Measurements from ENCODE around the gene CS.
A peak's percentile ranks its signal among the peaks of the same experiment; 100 is the strongest.

Gene CS

DNA sequence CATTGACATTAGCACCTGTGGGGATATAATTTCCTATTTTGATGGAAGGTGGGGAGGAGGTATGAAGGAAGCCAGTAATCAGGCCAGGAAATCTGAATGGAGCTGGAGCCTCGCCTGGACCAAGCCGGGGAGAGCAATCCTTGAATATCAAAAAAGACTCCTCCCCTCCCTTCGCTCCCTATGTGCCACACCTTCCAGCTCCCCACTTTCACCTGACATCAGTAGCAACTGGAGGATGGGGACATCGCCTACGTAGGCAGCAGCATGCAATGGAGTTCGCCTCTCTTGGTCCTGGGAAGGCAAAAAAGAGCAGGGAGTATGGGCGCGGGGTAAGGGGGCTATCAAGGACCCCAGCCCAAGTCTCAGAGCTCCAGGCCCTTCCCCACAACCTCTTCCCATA lies 43.1 kb downstream of the CS start:
- Histone ChIP-seq H3K27ac (replicated peaks) (no peak overlapping the region), H3K27me3 (ENCODE audit: insufficient read depth, poor library complexity, severe bottlenecking) (no peaks in the 10 kb centered on the region), H3K4me3 (replicated peaks; ENCODE audit: insufficient read depth, low read length) (peak overlapping the region; percentile 83)
- DNase-seq (ENCODE audit: low read depth in 1 of 2, low spot score in 1 of 2) = no peak
- TF ChIP-seq POLR2AphosphoS5 (IDR thresholded peaks at IDR 0.05; ENCODE audit: low read depth) (no peak), GABPA (IDR thresholded peaks at IDR 0.05; ENCODE audit: low read depth) (no peak), SPI1 (IDR thresholded peaks at IDR 0.05; ENCODE audit: borderline replicate concordance, low read depth) (no peak)
- TF ChIP-seq, protein P1, sequence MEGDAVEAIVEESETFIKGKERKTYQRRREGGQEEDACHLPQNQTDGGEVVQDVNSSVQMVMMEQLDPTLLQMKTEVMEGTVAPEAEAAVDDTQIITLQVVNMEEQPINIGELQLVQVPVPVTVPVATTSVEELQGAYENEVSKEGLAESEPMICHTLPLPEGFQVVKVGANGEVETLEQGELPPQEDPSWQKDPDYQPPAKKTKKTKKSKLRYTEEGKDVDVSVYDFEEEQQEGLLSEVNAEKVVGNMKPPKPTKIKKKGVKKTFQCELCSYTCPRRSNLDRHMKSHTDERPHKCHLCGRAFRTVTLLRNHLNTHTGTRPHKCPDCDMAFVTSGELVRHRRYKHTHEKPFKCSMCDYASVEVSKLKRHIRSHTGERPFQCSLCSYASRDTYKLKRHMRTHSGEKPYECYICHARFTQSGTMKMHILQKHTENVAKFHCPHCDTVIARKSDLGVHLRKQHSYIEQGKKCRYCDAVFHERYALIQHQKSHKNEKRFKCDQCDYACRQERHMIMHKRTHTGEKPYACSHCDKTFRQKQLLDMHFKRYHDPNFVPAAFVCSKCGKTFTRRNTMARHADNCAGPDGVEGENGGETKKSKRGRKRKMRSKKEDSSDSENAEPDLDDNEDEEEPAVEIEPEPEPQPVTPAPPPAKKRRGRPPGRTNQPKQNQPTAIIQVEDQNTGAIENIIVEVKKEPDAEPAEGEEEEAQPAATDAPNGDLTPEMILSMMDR (IDR thresholded peaks at IDR 0.05; ENCODE audit: insufficient read depth, low read length) = no peak
- TF ChIP-seq, protein P2, sequence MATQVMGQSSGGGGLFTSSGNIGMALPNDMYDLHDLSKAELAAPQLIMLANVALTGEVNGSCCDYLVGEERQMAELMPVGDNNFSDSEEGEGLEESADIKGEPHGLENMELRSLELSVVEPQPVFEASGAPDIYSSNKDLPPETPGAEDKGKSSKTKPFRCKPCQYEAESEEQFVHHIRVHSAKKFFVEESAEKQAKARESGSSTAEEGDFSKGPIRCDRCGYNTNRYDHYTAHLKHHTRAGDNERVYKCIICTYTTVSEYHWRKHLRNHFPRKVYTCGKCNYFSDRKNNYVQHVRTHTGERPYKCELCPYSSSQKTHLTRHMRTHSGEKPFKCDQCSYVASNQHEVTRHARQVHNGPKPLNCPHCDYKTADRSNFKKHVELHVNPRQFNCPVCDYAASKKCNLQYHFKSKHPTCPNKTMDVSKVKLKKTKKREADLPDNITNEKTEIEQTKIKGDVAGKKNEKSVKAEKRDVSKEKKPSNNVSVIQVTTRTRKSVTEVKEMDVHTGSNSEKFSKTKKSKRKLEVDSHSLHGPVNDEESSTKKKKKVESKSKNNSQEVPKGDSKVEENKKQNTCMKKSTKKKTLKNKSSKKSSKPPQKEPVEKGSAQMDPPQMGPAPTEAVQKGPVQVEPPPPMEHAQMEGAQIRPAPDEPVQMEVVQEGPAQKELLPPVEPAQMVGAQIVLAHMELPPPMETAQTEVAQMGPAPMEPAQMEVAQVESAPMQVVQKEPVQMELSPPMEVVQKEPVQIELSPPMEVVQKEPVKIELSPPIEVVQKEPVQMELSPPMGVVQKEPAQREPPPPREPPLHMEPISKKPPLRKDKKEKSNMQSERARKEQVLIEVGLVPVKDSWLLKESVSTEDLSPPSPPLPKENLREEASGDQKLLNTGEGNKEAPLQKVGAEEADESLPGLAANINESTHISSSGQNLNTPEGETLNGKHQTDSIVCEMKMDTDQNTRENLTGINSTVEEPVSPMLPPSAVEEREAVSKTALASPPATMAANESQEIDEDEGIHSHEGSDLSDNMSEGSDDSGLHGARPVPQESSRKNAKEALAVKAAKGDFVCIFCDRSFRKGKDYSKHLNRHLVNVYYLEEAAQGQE (IDR thresholded peaks at IDR 0.05; ENCODE audit: insufficient replicate concordance, low read depth) = no peak

GRCh38 chr12:56256326-56256960 lies 43.7 kb downstream of the CS start:
- no peaks in the 10 kb centered on the region for H3K27me3 ChIP-seq (ENCODE audit: insufficient read depth, poor library complexity, severe bottlenecking)
- no peak for TF ChIP-seq POLR2AphosphoS5 (IDR thresholded peaks at IDR 0.05; ENCODE audit: low read depth)
- TF ChIP-seq GABPA (IDR thresholded peaks at IDR 0.05; ENCODE audit: low read depth) = no peak
- TF ChIP-seq SPI1 (IDR thresholded peaks at IDR 0.05; ENCODE audit: borderline replicate concordance, low read depth) = no peak
- TF ChIP-seq, protein P1 (IDR thresholded peaks at IDR 0.05; ENCODE audit: insufficient read depth, low read length) = no peak
- TF ChIP-seq, protein P2 (IDR thresholded peaks at IDR 0.05; ENCODE audit: insufficient replicate concordance, low read depth) = no peak
- no peak overlapping the region for H3K4me3 ChIP-seq (replicated peaks; ENCODE audit: insufficient read depth, low read length)
- H3K27ac ChIP-seq (replicated peaks) = no peak overlapping the region
- no peak for DNase-seq (ENCODE audit: low read depth in 1 of 2, low spot score in 1 of 2)

- Histone ChIP-seq H3K27ac (replicated peaks) (no peak overlapping the region), H3K27me3 (ENCODE audit: insufficient read depth, poor library complexity, severe bottlenecking) (no peaks in the 10 kb centered on the region), H3K4me3 (replicated peaks; ENCODE audit: insufficient read depth, low read length) (no peak overlapping the region)
- TF ChIP-seq, protein P1 (IDR thresholded peaks at IDR 0.05; ENCODE audit: insufficient read depth, low read length) = no peak
- TF ChIP-seq GABPA (IDR thresholded peaks at IDR 0.05; ENCODE audit: low read depth) (no peak), POLR2AphosphoS5 (IDR thresholded peaks at IDR 0.05; ENCODE audit: low read depth) (no peak), SPI1 (IDR thresholded peaks at IDR 0.05; ENCODE audit: borderline replicate concordance, low read depth) (no peak)
- TF ChIP-seq, protein P2 (IDR thresholded peaks at IDR 0.05; ENCODE audit: insufficient replicate concordance, low read depth) = no peak
- no peak for DNase-seq (ENCODE audit: low read depth in 1 of 2, low spot score in 1 of 2)
Measured at GRCh38 chr12:56255671-56256070, 44.5 kb downstream of the CS start.
